Testis (tissue), 2 donors: ENCODE measurements around the gene CAPN6.

Experiments used
- CTCF ChIP-seq, 3 experiments: fragments of 450-650 bp in 2 of 3; fragments of 200-600 bp in 1 of 3; sonication (generic) in 1 of 3; IDR thresholded peaks; one replicate each; pipeline ENCODE4 v1.5.1; 2016 to 2019; ENCODE audit warnings: antibody characterized with exemption in 3 of 3, mild to moderate bottlenecking in 2 of 3, moderate library complexity in 1 of 3
- POLR2A ChIP-seq: fragments of 450-650 bp; IDR thresholded peaks from one replicate; pipeline ENCODE4 v1.6.1; 2017; ENCODE audit warnings: antibody characterized with exemption, mild to moderate bottlenecking, moderate library complexity

GRCh38 chrX:111308039-111308438 is 37.8 kb upstream of the CAPN6 start:
- TF ChIP-seq POLR2A: no peak
- no peak for TF ChIP-seq CTCF (IDR thresholded peaks at IDR 0.05)
